Measurements from ENCODE around the gene GTF3C6.
"Not testable (repeated sequence)": the region's sequence is repeated elsewhere in the genome, so short reads cannot be mapped to it uniquely, and the experiment has no call there.

Gene GTF3C6

DNA sequence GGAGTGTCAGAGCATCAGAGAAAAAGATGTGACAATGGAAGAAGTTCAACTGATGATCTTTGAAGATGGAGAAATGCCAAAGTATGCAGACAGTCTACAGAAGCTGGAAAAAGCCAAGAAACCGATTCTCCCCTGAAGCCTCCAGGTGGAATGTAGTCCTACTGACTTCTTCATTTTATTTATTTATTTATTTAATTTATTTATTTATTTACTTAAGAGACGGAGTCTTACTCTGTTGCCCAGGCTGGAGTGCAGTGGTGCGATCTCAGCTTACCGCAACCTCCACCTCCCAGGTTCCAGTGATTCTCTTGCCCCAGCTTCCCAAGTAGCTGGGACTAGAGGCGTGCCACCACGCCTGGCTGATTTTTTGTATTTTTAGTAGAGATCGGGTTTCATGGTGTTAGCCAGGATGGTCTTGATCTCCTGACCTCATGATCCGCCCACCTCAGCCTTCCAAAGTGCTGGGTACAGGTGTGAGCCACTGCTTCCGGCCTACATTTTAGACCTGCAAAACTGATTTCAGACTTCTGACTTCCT, 21.1 kb downstream of the GTF3C6 start:
- DNase-seq (ENCODE audit: low spot score) = no peak

DNA sequence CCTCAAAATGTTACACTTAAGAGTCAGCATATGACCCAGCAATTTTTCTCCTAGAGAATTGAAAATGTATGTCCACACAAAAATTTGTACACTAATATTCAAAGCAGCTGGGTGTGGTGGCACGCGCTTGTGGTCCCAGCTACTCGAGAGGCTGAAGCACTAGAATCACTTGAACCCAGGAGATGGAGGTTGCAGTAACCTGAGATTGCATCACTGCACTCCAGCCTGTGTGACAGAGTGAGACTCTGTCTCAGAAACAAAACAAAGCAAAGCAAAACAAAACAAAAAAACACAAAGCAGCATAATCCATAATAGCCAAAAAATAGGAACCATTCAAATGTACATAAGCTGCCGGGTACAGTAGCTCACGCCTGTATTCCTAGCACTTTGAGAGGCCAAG, 21.7 kb downstream of the GTF3C6 start:
- no peak for DNase-seq (ENCODE audit: low spot score)

DNA sequence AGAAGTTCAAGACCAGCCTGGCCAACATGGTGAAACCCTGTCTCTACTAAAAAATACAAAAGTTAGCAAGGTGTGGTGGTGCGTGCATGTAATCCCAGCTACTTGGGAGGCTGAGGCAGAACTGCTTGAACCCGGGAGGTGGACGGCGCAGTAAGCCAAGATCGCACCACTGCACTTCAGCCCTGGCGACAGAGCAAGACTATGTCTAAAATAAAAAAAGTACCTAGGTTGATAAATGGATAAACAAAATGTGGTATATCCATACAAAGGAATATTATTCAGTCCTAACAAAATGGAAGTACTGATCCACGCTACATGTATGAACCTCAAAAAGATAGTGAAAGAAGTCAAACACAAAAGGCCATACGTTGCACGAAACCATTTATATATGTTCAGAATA, 22.1 kb downstream of the GTF3C6 start:
- no peak for DNase-seq (ENCODE audit: low spot score)

DNA sequence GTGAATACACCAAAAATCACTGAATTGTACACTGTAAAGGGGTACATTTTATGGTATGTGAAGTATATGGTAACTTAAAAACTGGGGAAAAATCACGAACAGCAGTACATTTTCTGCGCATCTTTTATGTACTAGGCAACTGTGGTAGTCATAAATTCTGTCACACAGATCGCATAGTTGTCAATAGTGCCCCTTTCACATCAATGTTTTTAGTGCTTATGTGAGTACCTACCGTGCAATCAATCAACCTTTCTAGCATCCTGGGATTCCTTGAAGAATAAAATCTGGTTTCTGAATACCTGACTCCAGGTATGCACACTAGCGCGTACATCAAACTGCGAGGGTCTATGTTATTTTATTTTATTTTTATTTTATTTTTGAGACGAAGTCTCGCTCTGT, 22.7 kb downstream of the GTF3C6 start:
- no peak for DNase-seq (ENCODE audit: low spot score)

DNA sequence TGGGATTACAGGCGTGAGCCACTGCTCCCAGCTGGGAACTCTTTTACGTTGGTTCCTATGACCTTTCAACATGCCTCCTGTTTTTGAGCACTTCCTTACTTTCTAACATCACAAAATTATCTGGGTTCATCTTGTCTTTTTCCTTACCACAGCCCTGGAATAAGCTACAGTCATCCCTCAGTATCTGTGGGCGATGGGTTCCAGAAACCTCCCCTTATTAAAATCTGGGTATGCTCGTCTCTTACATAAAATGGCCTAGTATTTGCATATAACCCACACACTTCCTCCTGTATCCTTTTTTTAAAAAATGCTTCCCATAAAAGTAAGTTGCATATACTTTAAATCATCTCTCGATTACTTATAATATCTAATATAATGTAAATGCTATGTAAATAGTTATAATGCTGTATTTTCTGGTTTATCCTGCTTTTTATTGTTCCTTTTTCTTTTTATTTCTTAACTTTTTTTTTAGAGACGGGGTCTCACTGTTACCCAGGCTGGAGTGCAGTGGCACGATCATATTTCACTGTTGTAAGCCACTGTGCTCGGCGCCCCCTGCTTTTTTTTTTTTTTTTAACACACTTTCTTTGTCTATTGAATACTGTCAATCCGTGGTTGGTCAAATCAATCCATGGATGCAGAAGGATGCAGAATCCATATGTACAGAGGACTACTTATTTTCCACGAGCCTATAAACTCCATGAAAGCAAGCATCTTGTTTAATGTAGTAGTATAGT, 32.5 kb downstream of the GTF3C6 start:
- no peak for DNase-seq (ENCODE audit: low spot score)

DNA sequence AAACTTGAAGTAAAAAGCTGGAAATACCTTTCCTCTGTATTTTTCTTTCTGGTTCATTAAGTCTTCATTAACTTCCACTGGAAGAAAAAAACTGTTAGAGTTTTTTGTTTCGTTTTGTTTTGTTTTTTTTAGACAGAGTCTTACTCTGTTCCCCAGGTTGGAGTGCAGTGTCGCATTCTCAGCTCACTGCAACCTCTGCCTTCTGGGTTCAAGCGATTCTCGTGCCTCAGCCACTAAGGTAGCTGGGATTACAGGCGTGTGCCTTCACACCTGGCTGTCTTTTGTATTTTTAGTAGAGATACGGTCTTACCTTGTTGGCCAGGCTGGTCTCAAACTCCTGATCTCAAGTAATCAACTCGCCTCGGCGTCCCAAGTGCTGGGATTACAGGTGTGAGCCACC, 38.2 kb downstream of the GTF3C6 start:
- no peak for DNase-seq (ENCODE audit: low spot score)

DNA sequence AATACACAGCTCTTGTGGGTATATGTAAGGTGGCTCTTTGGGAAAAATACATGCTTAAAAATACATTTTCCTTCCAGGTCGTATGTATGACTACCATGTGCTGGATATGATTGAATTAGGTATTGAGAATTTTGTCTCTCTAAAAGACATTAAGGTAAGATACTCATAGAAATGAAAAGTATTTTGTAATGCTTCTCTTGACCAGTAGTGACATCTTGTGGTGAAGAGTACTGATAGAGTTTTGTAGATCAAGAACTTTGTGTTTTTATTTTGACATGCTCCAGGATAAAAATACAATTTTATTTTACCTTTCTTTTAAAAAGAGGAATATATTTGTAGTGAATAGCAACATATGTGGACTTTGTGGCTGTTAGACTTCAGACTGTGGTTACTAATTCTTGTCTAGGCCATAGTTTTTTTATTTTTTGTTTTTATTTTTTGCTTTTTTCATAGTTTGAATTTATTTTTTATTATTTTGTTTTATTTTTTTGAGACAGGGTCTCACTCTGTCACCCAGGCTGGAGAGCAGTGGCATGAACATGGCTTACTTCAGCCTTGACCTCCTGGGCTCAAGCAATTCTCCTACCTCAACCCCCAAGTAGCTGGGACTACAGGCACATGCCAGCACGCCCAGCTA, 41.2 kb downstream of the GTF3C6 start:
- DNase-seq (ENCODE audit: low spot score) = no peak

DNA sequence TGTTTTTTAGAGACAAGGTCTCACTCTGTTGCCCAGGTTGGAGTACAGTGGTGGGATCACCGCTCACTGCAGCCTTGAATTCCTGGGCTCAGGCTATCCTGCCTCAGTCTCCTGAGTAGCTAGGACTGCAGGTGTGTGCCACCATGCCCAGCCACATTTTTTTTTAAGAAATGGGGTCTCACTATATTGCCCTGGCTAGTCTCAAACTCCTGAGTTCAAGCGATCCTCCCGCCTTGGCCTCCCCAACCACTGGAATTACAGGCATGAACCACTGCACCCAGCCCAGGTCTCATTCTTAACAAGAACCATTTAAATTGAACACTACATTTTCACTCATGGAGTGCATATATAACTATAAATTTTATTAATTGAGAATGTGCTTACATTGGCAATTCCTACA, 43.8 kb downstream of the GTF3C6 start:
- DNase-seq (ENCODE audit: low spot score) = no peak

DNA sequence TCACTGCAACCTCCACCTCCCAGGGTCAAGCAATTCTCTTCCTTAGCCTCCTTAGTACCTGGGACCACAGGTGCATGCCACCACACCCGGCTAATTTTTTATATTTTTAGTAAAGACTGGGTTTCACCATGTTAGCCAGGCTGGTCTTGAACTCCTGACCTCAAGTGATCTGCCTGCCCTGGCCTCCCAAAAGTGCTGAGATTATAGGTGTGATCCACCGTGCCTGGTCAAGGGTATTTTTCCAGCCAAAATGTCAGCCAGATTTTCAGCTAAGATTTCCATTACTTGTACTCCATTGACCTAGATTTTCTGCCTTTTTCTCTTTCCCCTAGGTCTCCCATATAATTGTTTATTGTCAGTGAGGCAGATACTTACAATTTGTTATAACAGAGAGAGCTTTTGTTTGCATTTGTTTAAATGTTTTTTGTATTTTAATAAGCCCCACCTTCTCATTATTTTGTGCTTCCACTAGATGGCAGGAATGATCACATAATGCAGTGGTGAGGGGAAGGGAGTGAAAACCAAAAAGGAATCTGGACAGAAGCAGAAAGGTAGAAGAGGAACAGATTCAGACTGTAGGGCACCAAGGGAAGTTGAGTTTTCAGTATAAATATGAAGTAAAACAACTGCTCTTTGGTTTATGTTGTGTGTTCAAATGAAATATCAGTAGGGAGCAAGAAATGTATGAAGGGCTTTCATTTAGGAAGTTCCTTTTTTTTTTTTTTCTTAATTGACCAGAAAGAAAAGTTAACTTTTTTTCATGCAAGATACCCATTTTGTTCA, 53.0 kb downstream of the GTF3C6 start:
- DNase-seq (ENCODE audit: low spot score) = peak; percentile 35

DNA sequence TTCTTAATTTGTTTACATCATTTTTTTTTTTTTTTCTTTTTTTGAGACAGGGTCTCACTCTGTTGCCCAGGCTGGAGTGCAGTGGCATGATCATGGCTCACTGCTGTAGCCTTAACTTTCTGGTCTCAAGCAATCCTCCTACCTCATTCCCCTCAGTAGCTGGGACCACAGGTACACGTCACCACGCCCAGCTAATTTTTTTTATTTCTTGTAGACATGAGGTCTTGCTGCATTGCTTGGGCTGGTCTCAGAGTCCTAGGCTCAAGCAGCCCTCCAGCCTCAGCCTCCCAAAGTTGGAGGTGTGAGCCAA, 53.6 kb downstream of the GTF3C6 start:
- DNase-seq (ENCODE audit: low spot score) = no peak

DNA sequence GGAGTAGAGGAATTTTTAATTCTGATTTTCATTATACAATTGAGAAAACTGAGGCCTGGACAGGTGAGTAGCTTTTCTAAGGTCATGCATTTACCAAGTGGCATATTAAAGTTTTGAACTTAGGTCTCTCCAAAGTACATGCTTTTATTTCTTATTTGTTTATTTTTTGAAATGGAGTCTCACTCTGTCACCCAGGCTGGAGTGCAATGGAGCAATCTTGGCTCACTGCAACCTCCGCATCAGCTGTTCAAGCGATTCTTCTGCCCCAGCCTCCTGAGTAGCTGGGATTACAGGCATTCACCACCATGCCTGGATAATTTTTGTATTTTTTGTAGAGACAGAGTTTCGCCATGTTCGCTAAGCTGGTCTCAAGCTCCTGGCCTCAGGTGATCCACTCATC, 54.0 kb downstream of the GTF3C6 start:
- DNase-seq (ENCODE audit: low spot score) = not testable (repeated sequence)

DNA sequence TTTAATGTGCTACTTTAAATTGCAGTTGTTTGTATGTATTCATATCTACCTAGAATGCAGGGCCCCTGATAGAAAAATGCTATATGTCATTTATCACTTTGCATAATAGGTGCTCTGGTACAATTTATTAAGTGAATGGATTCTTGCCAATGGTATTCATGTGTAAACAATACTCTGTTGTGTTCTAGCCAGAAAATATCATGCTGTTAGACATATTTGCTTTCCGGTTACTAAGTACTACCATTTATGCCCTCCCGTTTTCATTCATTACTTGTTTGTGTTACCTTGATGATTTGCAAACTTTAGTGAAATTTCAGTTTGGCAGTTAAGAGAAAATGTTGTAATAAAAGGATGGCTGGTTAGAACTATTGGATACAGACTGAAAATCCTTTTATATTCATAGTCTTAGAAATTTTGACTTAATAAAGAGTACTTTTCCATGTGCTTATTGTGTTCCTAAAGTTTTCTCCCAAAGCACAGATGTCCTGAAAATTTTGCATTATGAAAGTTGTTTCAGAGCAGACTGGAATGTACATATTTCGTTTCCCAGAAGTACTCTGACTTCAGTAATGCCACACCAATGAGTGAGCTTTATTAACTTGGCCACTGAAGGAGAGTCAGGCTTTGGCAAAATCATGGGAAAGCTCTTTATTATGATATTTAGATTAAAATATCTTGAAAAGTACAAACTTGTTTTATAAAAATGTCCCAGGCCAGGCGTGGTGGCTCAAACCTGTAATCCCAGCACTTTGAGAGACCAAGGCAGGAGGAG, 54.8 kb downstream of the GTF3C6 start:
- no peak for DNase-seq (ENCODE audit: low spot score)

DNA sequence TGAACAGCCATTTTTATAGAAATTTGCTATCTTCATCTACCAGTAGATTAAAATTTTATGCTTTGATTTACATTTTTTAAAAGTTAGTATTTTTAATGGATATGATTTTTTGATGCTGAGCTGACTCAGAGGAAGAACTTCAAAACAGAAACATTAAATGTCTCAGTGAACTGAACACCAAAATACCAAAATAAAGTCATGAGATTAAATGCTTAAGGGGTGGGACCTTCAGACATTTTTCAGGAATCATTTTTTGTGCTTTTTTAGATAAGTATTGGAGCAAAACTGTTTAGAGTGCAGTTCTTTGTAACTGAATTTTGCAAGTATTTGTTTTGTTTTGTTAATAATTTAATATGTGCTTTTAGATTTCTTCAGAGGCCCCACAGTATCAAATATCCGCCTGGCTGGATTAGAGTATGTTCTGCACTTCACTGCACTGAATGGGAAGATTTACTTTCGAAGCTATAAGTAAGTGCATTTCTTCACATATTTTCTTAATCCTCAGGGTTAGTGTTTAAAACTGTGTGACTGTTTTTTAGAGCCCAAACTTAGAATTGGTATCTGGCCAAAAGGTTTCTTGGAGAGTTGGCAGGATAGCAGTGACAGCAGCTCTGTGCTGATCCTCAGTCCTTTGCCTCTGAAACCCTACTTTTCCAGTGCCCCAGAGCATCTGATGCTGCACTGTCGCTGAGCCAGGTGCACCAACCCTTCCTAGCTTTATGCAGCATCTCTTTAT, 57.1 kb downstream of the GTF3C6 start:
- no peak for DNase-seq (ENCODE audit: low spot score)

DNA sequence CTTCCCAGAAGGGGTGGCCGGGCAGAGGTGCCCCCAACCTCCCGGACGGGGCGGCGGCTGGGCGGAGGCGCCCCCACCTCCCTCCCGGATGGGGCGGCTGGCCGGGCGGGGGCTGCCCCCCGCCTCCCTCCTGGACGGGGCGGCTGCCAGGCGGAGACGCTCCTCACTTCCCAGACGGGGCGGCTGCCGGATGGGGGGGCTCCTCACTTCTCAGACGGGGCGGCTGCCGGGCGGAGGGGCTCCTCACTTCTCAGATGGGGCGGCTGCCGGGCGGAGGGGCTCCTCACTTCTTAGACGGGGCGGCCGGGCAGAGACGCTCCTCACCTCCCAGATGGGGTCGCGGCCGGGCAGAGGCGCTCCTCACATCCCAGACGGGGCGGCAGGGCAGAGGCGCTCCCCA, 58.7 kb downstream of the GTF3C6 start:
- DNase-seq (ENCODE audit: low spot score) = not testable (repeated sequence)

Data from SK-N-DZ (cell line).